Activated T-cell treated with anti-CD3 and anti-CD28 coated beads, Interleukin-2, amount 50 U/mL, for 72 hours (primary cell): ENCODE measurements around the gene PTPRM. TPM values are rescaled to one million over a fixed set of nuclear protein-coding genes. Genes with fewer than 3 reads are reported as not detected.
A peak's percentile ranks its signal among the peaks of the same experiment; 100 is the strongest.
"Not testable (repeated sequence)": the region's sequence is repeated elsewhere in the genome, so short reads cannot be mapped to it uniquely, and the experiment has no call there.

Experiments
- ATAC-seq, 2 donors: fragments of 150-1000 bp; cut with Tn5 transposase; replicated peaks in 1 of 2; 2 replicates each; pipeline ENCODE4 v1.10.0; 2021; ENCODE audit warnings: moderate library complexity in 2 of 2, mild to moderate bottlenecking in 1 of 2
- DNase-seq, 2 donors: peaks; one replicate each; pipeline ENCODE4 v3.0.0; 2021 to 2022; ENCODE audit warnings: mixed read lengths in 1 of 2
- H3K27ac Mint-ChIP-seq: one replicate; pipeline ENCODE4 v1.8.0; 2022; ENCODE audit warnings: mild to moderate bottlenecking, moderate library complexity, mixed read lengths
- H3K27me3 Mint-ChIP-seq: one replicate; pipeline ENCODE4 v1.8.0; 2022; ENCODE audit warnings: low read depth, mixed read lengths
- H3K36me3 Mint-ChIP-seq, 2 donors: one replicate each; pipeline ENCODE4 v1.8.0; 2022; ENCODE audit warnings: mixed read lengths in 2 of 2, mild to moderate bottlenecking in 1 of 2; ENCODE audit not compliant: insufficient read depth in 2 of 2
- H3K4me1 Mint-ChIP-seq: one replicate; pipeline ENCODE4 v1.8.0; 2022; ENCODE audit warnings: low read depth, mixed read lengths
- H3K4me3 Mint-ChIP-seq, 2 donors: one replicate each; pipeline ENCODE4 v1.8.0; 2022; ENCODE audit warnings: mild to moderate bottlenecking in 2 of 2, mixed read lengths in 2 of 2, moderate library complexity in 2 of 2
- H3K9me3 Mint-ChIP-seq, 2 donors: one replicate each; pipeline ENCODE4 v1.8.0; 2022; ENCODE audit warnings: mixed read lengths in 2 of 2
- total RNA-seq, 2 donors: library from RNA; stranded (reverse); gene quantifications; one replicate each; pipeline ENCODE4 v1.2.3, GENCODE V29; 2022

PTPRM gene
- total RNA-seq, 2 donors from 2014 or later = 6.3 to 21.3 TPM

GRCh38 chr18:8052237-8052701, 485.2 kb downstream of the PTPRM start:
- Mint-ChIP-seq H3K36me3 (no peaks in the 10 kb centered on the region), H3K4me1 (no peaks in the 10 kb centered on the region), H3K27ac (no peak overlapping the region), H3K4me3 (no peak overlapping the region), H3K9me3 (no peaks in the 10 kb centered on the region), H3K27me3 (no peaks in the 10 kb centered on the region)
- peak in 1 of 2 donors; percentile 17 for DNase-seq
- peak; percentile 76 to 84 for ATAC-seq

GRCh38 chr18:8056723-8057122, 489.6 kb downstream of the PTPRM start:
- no peak for ATAC-seq
- no peaks in the 10 kb centered on the region for H3K4me1 Mint-ChIP-seq
- H3K9me3 Mint-ChIP-seq = no peaks in the 10 kb centered on the region
- no peak overlapping the region for H3K27ac Mint-ChIP-seq
- H3K4me3 Mint-ChIP-seq = no peak overlapping the region
- no peaks in the 10 kb centered on the region for H3K27me3 Mint-ChIP-seq
- no peak for DNase-seq
- H3K36me3 Mint-ChIP-seq = no peaks in the 10 kb centered on the region

GRCh38 chr18:8063152-8063551, 496.0 kb downstream of the PTPRM start:
- not testable (repeated sequence) for DNase-seq, ATAC-seq, H3K27me3 Mint-ChIP-seq, H3K9me3 Mint-ChIP-seq, H3K4me1 Mint-ChIP-seq, H3K36me3 Mint-ChIP-seq, H3K27ac Mint-ChIP-seq
- H3K4me3 Mint-ChIP-seq = peak overlapping the region in 1 of 2 donors; percentile 39

- no peaks in the 10 kb centered on the region for H3K27me3 Mint-ChIP-seq
- DNase-seq = no peak
- H3K27ac Mint-ChIP-seq = no peak overlapping the region
- no peak overlapping the region for H3K4me3 Mint-ChIP-seq
- no peak for ATAC-seq
- H3K9me3 Mint-ChIP-seq = peaks cover 0 to 1% of the 10 kb centered on the region in 2 donors
- peaks cover 0 to 2% of the 10 kb centered on the region in 2 donors for H3K36me3 Mint-ChIP-seq
- no peaks in the 10 kb centered on the region for H3K4me1 Mint-ChIP-seq
These were observed 496.6 kb downstream of the PTPRM start for GRCh38 chr18:8063733-8064132.

GRCh38 chr18:8065284-8065683, 498.2 kb downstream of the PTPRM start:
- Mint-ChIP-seq H3K27ac (no peak overlapping the region), H3K36me3 (peaks cover 0 to 2% of the 10 kb centered on the region in 2 donors), H3K9me3 (peaks cover 0 to 3% of the 10 kb centered on the region in 2 donors), H3K4me1 (no peaks in the 10 kb centered on the region), H3K27me3 (no peaks in the 10 kb centered on the region), H3K4me3 (no peak overlapping the region)
- DNase-seq = no peak
- ATAC-seq = no peak

GRCh38 chr18:8065773-8066172, 498.7 kb downstream of the PTPRM start:
- H3K4me1 Mint-ChIP-seq = no peaks in the 10 kb centered on the region
- H3K4me3 Mint-ChIP-seq = no peak overlapping the region
- peaks cover 0 to 2% of the 10 kb centered on the region in 2 donors for H3K36me3 Mint-ChIP-seq
- H3K27ac Mint-ChIP-seq = no peak overlapping the region
- no peaks in the 10 kb centered on the region for H3K27me3 Mint-ChIP-seq
- H3K9me3 Mint-ChIP-seq = peaks cover 0 to 3% of the 10 kb centered on the region in 2 donors
- no peak for ATAC-seq
- no peak for DNase-seq

GRCh38 chr18:8069708-8070107, 502.6 kb downstream of the PTPRM start:
- no peaks in the 10 kb centered on the region for H3K36me3 Mint-ChIP-seq
- H3K27me3 Mint-ChIP-seq = no peaks in the 10 kb centered on the region

GRCh38 chr18:8073167-8073566, 506.1 kb downstream of the PTPRM start:
- Mint-ChIP-seq H3K4me3 (no peak overlapping the region), H3K9me3 (peaks cover 0 to 3% of the 10 kb centered on the region in 2 donors), H3K36me3 (no peaks in the 10 kb centered on the region), H3K27me3 (no peaks in the 10 kb centered on the region), H3K4me1 (no peaks in the 10 kb centered on the region), H3K27ac (no peak overlapping the region)
- DNase-seq = no peak
- ATAC-seq = no peak

More at GRCh38 chr18:8069708-8070107, 502.6 kb downstream of the PTPRM start:
- Mint-ChIP-seq H3K27ac (no peak overlapping the region), H3K4me1 (no peaks in the 10 kb centered on the region), H3K4me3 (no peak overlapping the region), H3K9me3 (peaks cover 0 to 3% of the 10 kb centered on the region in 2 donors)
- DNase-seq (no peak), ATAC-seq (no peak)

- Mint-ChIP-seq H3K9me3 (peaks cover 0 to 2% of the 10 kb centered on the region in 2 donors), H3K27ac (no peak overlapping the region), H3K27me3 (no peaks in the 10 kb centered on the region), H3K4me3 (no peak overlapping the region), H3K36me3 (no peaks in the 10 kb centered on the region), H3K4me1 (no peaks in the 10 kb centered on the region)
- ATAC-seq (no peak), DNase-seq (no peak)
These were observed 513.0 kb downstream of the PTPRM start for GRCh38 chr18:8080092-8080491.

GRCh38 chr18:8081267-8081666, 514.2 kb downstream of the PTPRM start:
- Mint-ChIP-seq H3K9me3 (peaks cover 0 to 2% of the 10 kb centered on the region in 2 donors), H3K36me3 (no peaks in the 10 kb centered on the region), H3K4me1 (no peaks in the 10 kb centered on the region), H3K27me3 (no peaks in the 10 kb centered on the region), H3K27ac (no peak overlapping the region), H3K4me3 (no peak overlapping the region)
- DNase-seq (no peak), ATAC-seq (no peak)

GRCh38 chr18:8081872-8082553, 514.9 kb downstream of the PTPRM start:
- Mint-ChIP-seq H3K36me3 (no peaks in the 10 kb centered on the region), H3K4me1 (no peaks in the 10 kb centered on the region), H3K9me3 (peaks cover 0 to 2% of the 10 kb centered on the region in 2 donors), H3K4me3 (no peak overlapping the region), H3K27me3 (no peaks in the 10 kb centered on the region), H3K27ac (no peak overlapping the region)
- no peak for ATAC-seq
- DNase-seq = no peak

GRCh38 chr18:8084160-8084559, 517.0 kb downstream of the PTPRM start:
- Mint-ChIP-seq H3K27me3 (no peaks in the 10 kb centered on the region), H3K36me3 (no peaks in the 10 kb centered on the region), H3K27ac (no peak overlapping the region), H3K4me1 (no peaks in the 10 kb centered on the region), H3K4me3 (no peak overlapping the region), H3K9me3 (peaks cover 0 to under 1% of the 10 kb centered on the region in 2 donors)
- DNase-seq (no peak), ATAC-seq (no peak)

- Mint-ChIP-seq H3K27ac (no peak overlapping the region), H3K4me1 (no peaks in the 10 kb centered on the region), H3K36me3 (no peaks in the 10 kb centered on the region), H3K4me3 (no peak overlapping the region), H3K9me3 (no peaks in the 10 kb centered on the region), H3K27me3 (no peaks in the 10 kb centered on the region)
- ATAC-seq = no peak
- no peak for DNase-seq
These were observed 521.5 kb downstream of the PTPRM start for GRCh38 chr18:8088626-8089025.

GRCh38 chr18:8091035-8091434, 523.9 kb downstream of the PTPRM start:
- no peak for DNase-seq
- Mint-ChIP-seq H3K9me3 (no peaks in the 10 kb centered on the region), H3K36me3 (no peaks in the 10 kb centered on the region), H3K27ac (no peak overlapping the region), H3K27me3 (no peaks in the 10 kb centered on the region), H3K4me3 (no peak overlapping the region), H3K4me1 (no peaks in the 10 kb centered on the region)
- ATAC-seq = no peak
